WTC11 (cell line): Measurements from ENCODE around the gene DCLK1.

Source experiments
- CTCF ChIP-seq: fragments of 200-600 bp; IDR thresholded peaks from 2 replicates; pipeline ENCODE4 v1.8.0; 2022; ENCODE audit warnings: antibody characterized with exemption
- E2F4 ChIP-seq: sonication (generic); formaldehyde crosslinking; IDR thresholded peaks from 2 replicates; pipeline ENCODE4 v1.8.1; 2022; ENCODE audit warnings: low read depth, mild to moderate bottlenecking, moderate library complexity, missing genetic modification reagents, borderline replicate concordance
- ELF4 ChIP-seq: sonication (generic); formaldehyde crosslinking; IDR thresholded peaks from 2 replicates; pipeline ENCODE4 v1.8.1; 2022; ENCODE audit warnings: low read depth, mild to moderate bottlenecking, moderate library complexity, missing genetic modification reagents
- JAZF1 ChIP-seq: fragments of 250-450 bp; sonication (Bioruptor Pico); IDR thresholded peaks from 2 replicates; pipeline ENCODE4 v1.9.0; 2021; ENCODE audit warnings: moderate library complexity, mild to moderate bottlenecking, inconsistent platforms
- MAX ChIP-seq: sonication (generic); formaldehyde crosslinking; IDR thresholded peaks from 2 replicates; pipeline ENCODE4 v1.8.0; 2022; ENCODE audit warnings: mild to moderate bottlenecking, missing genetic modification reagents
- NR1H2 ChIP-seq: sonication (generic); formaldehyde crosslinking; IDR thresholded peaks from 2 replicates; pipeline ENCODE4 v1.9.0; 2021; ENCODE audit warnings: mild to moderate bottlenecking, moderate library complexity, missing genetic modification reagents
- TEAD4 ChIP-seq: sonication (generic); formaldehyde crosslinking; IDR thresholded peaks from 2 replicates; pipeline ENCODE4 v1.8.0; 2022; ENCODE audit warnings: mild to moderate bottlenecking, missing genetic modification reagents
- ZBTB21 ChIP-seq: sonication (generic); formaldehyde crosslinking; IDR thresholded peaks from 2 replicates; pipeline ENCODE4 v1.8.1; 2023; ENCODE audit warnings: mild to moderate bottlenecking, missing genetic modification reagents, borderline replicate concordance

GRCh38 chr13:35987572-35988513, 143.3 kb downstream of the DCLK1 start:
- no peak for TF ChIP-seq E2F4
- TF ChIP-seq CTCF, result no peak
- TF ChIP-seq MAX (CRISPR knock-in tag), result peak; percentile 73
- TF ChIP-seq ELF4, result no peak
- peak; percentile 82; the same call in 1 of the 2 replicates for TF ChIP-seq ZBTB21 (CRISPR knock-in tag)
- no peak for TF ChIP-seq TEAD4 (CRISPR knock-in tag)
- TF ChIP-seq NR1H2 (CRISPR knock-in tag), result no peak
- no peak for TF ChIP-seq JAZF1
